ENCODE results near the gene LGMN.

The LGMN gene

DNA sequence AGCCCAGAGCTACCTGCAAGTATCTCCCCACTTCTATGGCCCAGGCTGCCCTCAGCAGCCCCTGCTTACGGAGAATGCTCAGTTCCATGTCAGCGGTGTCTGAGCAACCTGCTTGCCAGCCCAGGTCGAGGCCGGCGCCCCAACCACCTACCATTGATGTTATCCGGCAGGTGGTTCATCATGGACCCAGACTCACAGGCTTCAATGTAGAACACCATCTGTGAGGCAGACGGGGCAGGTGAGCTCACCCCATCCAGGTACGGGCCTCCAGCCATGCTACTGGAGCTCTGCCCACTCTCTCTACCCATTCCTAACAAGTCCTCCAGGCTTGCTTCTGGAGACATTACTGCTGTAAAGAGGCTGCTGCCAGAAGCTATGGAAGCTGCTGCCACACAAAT, 35.8 kb downstream of the LGMN start:
- Histone ChIP-seq H3K4me1 (ENCODE audit: control insufficient read depth, insufficient read depth, low read length) (no peaks in the 10 kb centered on the region; the same call in 1 of the 2 replicates), H3K4me3 (ENCODE audit: low read depth, low read length) (no peak overlapping the region), H3K36me3 (ENCODE audit: control insufficient read depth in 2 of 2, insufficient read depth in 1 of 2, low read length in 2 of 2) (peaks cover 0 to 53% of the 10 kb centered on the region in 2 experiments; a peak in 2 of 3 replicates), H3K27ac (ENCODE audit: extremely low read depth, low read depth, low read length) (no peak overlapping the region), H3K9me3 (ENCODE audit: control insufficient read depth, insufficient read depth, low read depth, low read length) (no peaks in the 10 kb centered on the region)
- CTCF ChIA-PET = interaction anchor here (1.0 to 5.5 kb wide), 5 partner anchors 14 to 825 kb away, joined by 3 to 76 read pairs (median 8); no protein-coding TSS in a partner anchor
- POLR2A ChIA-PET = interaction anchor here (1.1 kb wide), 1 partner anchor 36 kb away, joined by 3 read pairs; the partner anchor contains the start of gene LGMN
- TF ChIP-seq, protein P1, sequence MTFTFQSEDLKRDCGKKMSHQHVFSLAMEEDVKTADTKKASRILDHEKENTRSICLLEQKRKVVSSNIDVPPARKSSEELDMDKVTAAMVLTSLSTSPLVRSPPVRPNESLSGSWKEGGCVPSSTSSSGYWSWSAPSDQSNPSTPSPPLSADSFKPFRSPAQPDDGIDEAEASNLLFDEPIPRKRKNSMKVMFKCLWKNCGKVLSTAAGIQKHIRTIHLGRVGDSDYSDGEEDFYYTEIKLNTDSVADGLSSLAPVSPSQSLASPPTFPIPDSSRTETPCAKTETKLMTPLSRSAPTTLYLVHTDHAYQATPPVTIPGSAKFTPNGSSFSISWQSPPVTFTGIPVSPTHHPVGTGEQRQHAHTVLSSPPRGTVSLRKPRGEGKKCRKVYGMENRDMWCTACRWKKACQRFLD (tag by site-specific recombination; IDR thresholded peaks at IDR 0.05) = no peak
- TF ChIP-seq MEIS1 (CRISPR knock-in tag; IDR thresholded peaks at IDR 0.05; ENCODE audit: borderline replicate concordance) (no peak), FEZF1 (tag by site-specific recombination; IDR thresholded peaks at IDR 0.05) (no peak), ZNF426 (tag by site-specific recombination; IDR thresholded peaks at IDR 0.05) (no peak), ZNF548 (tag by site-specific recombination; IDR thresholded peaks at IDR 0.05) (no peak), ZBTB17 (tag by site-specific recombination; IDR thresholded peaks at IDR 0.05) (no peak), ZSCAN23 (tag by site-specific recombination; IDR thresholded peaks at IDR 0.05) (no peak), ZNF600 (tag by site-specific recombination; IDR thresholded peaks at IDR 0.05) (no peak), ZNF558 (tag by site-specific recombination; IDR thresholded peaks at IDR 0.05) (no peak), ZNF366 (tag by site-specific recombination; conservative IDR thresholded peaks at IDR 0.05) (no peak)
- TF ChIP-seq, protein P2, sequence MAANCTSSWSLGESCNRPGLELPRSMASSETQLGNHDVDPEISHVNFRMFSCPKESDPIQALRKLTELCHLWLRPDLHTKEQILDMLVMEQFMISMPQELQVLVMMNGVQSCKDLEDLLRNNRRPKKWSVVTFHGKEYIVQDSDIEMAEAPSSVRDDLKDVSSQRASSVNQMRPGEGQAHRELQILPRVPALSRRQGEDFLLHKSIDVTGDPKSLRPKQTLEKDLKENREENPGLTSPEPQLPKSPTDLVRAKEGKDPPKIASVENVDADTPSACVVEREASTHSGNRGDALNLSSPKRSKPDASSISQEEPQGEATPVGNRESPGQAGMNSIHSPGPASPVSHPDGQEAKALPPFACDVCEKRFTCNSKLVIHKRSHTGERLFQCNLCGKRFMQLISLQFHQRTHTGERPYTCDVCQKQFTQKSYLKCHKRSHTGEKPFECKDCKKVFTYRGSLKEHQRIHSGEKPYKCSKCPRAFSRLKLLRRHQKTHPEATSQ (tag by site-specific recombination; IDR thresholded peaks at IDR 0.05) = no peak

DNA sequence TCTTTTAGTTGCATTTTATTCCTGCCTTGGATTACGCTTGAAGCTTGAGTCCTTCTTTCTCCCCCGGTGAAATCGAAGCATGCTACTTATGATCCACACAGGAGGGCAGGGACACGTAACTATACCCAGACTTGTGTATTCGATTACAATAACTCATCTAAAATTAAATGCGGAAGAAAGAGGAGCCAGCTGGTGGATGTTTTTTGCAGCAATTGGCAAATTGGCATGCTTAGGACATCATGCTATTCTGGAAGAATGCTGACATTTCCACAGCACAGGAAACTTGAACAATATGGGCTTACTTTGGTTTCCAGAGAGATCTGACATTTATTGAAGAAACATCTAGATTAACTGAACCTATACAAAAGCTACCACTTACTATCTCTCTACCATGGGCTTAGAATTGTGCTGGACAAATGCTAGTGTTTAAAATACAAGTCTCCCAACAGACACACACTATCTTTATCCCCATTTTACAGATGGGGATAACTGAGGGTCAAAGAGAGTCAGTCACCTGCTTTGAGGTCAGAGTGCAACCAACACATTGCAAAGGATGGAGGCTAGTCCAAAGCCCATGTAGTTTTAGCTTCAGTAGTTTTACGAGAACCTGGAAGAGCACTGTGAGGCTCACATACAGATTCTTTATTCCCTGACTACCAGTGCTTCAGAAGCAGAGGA, 36.3 kb downstream of the LGMN start:
- Histone ChIP-seq H3K36me3 (ENCODE audit: control insufficient read depth in 2 of 2, insufficient read depth in 1 of 2, low read length in 2 of 2) (peaks cover 0 to 56% of the 10 kb centered on the region in 2 experiments; a peak in 2 of 3 replicates), H3K27ac (ENCODE audit: extremely low read depth, low read depth, low read length) (no peak overlapping the region), H3K4me3 (ENCODE audit: low read depth, low read length) (no peak overlapping the region), H3K9me3 (ENCODE audit: control insufficient read depth, insufficient read depth, low read depth, low read length) (no peaks in the 10 kb centered on the region), H3K4me1 (ENCODE audit: control insufficient read depth, insufficient read depth, low read length) (no peaks in the 10 kb centered on the region)
- ChIA-PET POLR2A (interaction anchor here (1.1 kb wide), 1 partner anchor 36 kb away, joined by 3 read pairs; the partner anchor contains the start of gene LGMN), CTCF (interaction anchor here (1.0 to 5.5 kb wide), 5 partner anchors 13 to 825 kb away, joined by 3 to 76 read pairs (median 8); no protein-coding TSS in a partner anchor)
- TF ChIP-seq GLIS1 (tag by site-specific recombination; IDR thresholded peaks at IDR 0.05) (no peak), ZNF394 (tag by site-specific recombination; IDR thresholded peaks at IDR 0.05; ENCODE audit: borderline replicate concordance) (no peak), FEZF1 (tag by site-specific recombination; IDR thresholded peaks at IDR 0.05) (no peak), ZNF837 (tag by site-specific recombination; IDR thresholded peaks at IDR 0.05) (no peak), ZNF585B (tag by site-specific recombination; IDR thresholded peaks at IDR 0.05) (no peak), ZNF10 (tag by site-specific recombination; IDR thresholded peaks at IDR 0.05) (no peak), MYNN (tag by site-specific recombination; IDR thresholded peaks at IDR 0.05; ENCODE audit: borderline replicate concordance) (no peak)
- TF ChIP-seq, protein P3, sequence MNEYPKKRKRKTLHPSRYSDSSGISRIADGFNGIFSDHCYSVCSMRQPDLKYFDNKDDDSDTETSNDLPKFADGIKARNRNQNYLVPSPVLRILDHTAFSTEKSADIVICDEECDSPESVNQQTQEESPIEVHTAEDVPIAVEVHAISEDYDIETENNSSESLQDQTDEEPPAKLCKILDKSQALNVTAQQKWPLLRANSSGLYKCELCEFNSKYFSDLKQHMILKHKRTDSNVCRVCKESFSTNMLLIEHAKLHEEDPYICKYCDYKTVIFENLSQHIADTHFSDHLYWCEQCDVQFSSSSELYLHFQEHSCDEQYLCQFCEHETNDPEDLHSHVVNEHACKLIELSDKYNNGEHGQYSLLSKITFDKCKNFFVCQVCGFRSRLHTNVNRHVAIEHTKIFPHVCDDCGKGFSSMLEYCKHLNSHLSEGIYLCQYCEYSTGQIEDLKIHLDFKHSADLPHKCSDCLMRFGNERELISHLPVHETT (tag by site-specific recombination; IDR thresholded peaks at IDR 0.05) = no peak
- TF ChIP-seq, protein P4, sequence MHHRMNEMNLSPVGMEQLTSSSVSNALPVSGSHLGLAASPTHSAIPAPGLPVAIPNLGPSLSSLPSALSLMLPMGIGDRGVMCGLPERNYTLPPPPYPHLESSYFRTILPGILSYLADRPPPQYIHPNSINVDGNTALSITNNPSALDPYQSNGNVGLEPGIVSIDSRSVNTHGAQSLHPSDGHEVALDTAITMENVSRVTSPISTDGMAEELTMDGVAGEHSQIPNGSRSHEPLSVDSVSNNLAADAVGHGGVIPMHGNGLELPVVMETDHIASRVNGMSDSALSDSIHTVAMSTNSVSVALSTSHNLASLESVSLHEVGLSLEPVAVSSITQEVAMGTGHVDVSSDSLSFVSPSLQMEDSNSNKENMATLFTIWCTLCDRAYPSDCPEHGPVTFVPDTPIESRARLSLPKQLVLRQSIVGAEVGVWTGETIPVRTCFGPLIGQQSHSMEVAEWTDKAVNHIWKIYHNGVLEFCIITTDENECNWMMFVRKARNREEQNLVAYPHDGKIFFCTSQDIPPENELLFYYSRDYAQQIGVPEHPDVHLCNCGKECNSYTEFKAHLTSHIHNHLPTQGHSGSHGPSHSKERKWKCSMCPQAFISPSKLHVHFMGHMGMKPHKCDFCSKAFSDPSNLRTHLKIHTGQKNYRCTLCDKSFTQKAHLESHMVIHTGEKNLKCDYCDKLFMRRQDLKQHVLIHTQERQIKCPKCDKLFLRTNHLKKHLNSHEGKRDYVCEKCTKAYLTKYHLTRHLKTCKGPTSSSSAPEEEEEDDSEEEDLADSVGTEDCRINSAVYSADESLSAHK (tag by site-specific recombination; IDR thresholded peaks at IDR 0.05) = no peak
- TF ChIP-seq, protein P5, sequence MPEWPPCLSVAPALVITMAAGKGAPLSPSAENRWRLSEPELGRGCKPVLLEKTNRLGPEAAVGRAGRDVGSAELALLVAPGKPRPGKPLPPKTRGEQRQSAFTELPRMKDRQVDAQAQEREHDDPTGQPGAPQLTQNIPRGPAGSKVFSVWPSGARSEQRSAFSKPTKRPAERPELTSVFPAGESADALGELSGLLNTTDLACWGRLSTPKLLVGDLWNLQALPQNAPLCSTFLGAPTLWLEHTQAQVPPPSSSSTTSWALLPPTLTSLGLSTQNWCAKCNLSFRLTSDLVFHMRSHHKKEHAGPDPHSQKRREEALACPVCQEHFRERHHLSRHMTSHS (tag by site-specific recombination; IDR thresholded peaks at IDR 0.05) = no peak

All from HEK293 (cell line).